Fibroblast of the aortic adventitia (primary cell): ENCODE results near the gene FZD2. TPM values are rescaled to one million over a fixed set of nuclear protein-coding genes. Genes with fewer than 3 reads are reported as not detected.
"Not testable (repeated sequence)": the region's sequence is repeated elsewhere in the genome, so short reads cannot be mapped to it uniquely, and the experiment has no call there.

Experiments
- DNase-seq: peaks from one replicate; pipeline ENCODE4 v3.0.0-alpha.2; 2010; ENCODE audit warnings: low read depth
- H3K4me3 ChIP-seq: 2 replicates; pipeline ENCODE4 v1.5.1; 2011; ENCODE audit warnings: low read depth, mild to moderate bottlenecking, control low read depth, low read length, moderate library complexity
- total RNA-seq: library from RNA; depleted of rRNA; stranded (reverse); fragments of >200 nt; gene quantifications from 2 replicates; pipeline ENCODE4 v1.2.3, GENCODE V29; 2012; ENCODE audit warnings: low replicate concordance
- TF ChIP-seq, protein P1 (sequence below): IDR thresholded peaks from 2 replicates; pipeline ENCODE4 v1.5.1; 2011; ENCODE audit warnings: mild to moderate bottlenecking, low read length, control low read depth, inconsistent platforms; ENCODE audit not compliant: insufficient read depth

FZD2 gene
- 1.8 and 16.4 TPM in 2 replicates for total RNA-seq

DNA sequence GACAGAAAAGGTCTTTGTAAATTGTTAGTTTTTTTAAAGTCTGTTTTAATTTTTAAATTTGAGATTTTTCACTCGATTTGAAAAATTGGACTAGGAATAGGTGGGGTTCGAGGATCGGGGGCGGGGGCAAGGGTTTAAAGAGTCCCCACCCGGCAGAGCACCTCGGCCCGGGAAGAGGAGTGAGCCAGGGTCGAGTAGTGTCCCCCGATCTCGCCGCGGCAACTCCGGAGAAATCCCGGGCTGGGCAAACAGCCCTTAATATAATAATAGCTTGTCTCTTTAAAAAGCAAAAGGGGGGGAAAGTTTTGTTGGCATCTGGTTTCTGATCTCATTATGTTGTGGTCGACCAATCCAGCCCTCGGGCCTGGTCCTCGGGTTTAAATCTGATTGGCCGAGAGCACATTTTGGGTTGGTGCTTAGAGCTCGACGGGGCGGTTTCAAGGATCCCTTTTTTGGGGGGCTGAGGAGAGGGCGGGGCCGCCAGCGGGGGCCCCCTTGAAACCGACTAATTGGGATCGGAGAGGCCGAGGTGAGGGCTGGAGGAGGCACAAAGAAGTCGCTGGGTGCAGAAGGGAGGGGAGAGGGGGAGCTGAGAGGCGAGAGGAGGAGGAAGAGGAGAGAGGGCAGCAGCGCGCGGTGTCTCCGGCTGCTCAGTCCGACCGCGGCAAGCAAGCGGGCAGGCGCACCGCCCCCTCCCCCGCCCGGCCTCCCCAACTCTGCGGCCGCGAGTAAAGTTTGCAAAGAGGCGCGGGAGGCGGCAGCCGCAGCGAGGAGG is at the start of gene FZD2:
Gene FZD2 (plus strand): TSS at position 653 of the 775 bp plus-strand sequence. CDS start 205 bp downstream, outside the sequence.
- DNase-seq, result peak; percentile 99
- peak within 1 kb of the TSS; percentile 81 for H3K4me3 ChIP-seq
- TF ChIP-seq, protein P1, sequence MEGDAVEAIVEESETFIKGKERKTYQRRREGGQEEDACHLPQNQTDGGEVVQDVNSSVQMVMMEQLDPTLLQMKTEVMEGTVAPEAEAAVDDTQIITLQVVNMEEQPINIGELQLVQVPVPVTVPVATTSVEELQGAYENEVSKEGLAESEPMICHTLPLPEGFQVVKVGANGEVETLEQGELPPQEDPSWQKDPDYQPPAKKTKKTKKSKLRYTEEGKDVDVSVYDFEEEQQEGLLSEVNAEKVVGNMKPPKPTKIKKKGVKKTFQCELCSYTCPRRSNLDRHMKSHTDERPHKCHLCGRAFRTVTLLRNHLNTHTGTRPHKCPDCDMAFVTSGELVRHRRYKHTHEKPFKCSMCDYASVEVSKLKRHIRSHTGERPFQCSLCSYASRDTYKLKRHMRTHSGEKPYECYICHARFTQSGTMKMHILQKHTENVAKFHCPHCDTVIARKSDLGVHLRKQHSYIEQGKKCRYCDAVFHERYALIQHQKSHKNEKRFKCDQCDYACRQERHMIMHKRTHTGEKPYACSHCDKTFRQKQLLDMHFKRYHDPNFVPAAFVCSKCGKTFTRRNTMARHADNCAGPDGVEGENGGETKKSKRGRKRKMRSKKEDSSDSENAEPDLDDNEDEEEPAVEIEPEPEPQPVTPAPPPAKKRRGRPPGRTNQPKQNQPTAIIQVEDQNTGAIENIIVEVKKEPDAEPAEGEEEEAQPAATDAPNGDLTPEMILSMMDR, result no peak

GRCh38 chr17:44511241-44512134 is 45.8 kb upstream of the FZD2 start:
- H3K4me3 ChIP-seq, DNase-seq: not testable (repeated sequence)

DNA sequence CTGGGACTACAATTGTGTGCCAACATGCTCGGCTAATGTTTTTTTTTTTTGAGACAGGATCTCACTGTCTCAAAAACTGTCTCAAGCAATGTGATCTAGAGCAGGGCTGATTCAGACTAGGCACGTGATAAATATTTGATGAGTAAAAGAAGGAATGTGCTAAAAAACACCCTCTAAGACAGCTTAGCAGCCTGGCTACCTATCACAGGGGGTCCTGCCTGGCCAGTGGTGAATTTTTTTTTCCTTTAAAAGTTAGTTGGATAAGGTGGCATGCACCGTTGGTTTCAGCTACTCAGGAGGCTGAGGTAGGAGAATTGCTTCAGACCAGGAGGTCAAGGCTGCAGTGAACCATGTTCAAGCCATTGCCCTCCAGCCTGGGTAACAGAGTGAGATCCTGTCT is 39.3 kb upstream of the FZD2 start:
- DNase-seq, result peak; percentile 44
- no peak overlapping the region for H3K4me3 ChIP-seq
- TF ChIP-seq, protein P1, result no peak

GRCh38 chr17:44522883-44523671 is 34.2 kb upstream of the FZD2 start:
- TF ChIP-seq, protein P1, result peak; percentile 75
- peak; percentile 73 for DNase-seq
- no peak overlapping the region for H3K4me3 ChIP-seq

GRCh38 chr17:44523672-44523972 is 33.7 kb upstream of the FZD2 start:
- no peak for DNase-seq
- TF ChIP-seq, protein P1, result no peak
- no peak overlapping the region for H3K4me3 ChIP-seq

GRCh38 chr17:44527102-44527501 is 30.2 kb upstream of the FZD2 start:
- DNase-seq, result no peak
- TF ChIP-seq, protein P1, result no peak
- H3K4me3 ChIP-seq, result no peak overlapping the region

DNA sequence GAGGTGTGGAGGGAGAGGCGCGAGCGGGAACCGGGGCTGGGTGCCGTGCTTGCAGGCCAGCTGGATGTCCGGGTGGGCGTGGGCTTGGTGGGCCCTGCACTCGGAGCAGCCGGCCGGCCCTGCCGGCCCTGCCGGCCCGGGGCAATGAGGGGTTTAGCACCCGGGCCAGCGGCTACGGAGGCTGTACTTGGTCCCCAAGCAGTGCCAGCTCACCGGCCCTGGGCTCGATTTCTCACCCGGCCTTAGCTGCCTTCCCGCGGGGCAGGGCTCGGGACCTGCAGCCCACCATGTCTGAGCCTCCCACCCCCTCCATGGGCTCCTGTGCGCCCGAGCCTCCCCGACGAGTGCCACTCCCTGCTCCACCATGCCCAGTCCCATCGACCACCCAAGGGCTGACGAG is 29.3 kb upstream of the FZD2 start:
- TF ChIP-seq, protein P1, result no peak
- no peak for DNase-seq
- no peak overlapping the region for H3K4me3 ChIP-seq
